IMR-90 (cell line): ENCODE data around the gene SHB. TPM values are rescaled to one million over a fixed set of nuclear protein-coding genes. Genes with fewer than 3 reads are reported as not detected.
A peak's percentile ranks its signal among the peaks of the same experiment; 100 is the strongest.

Source experiments
- ATAC-seq: fragments of 200-7000 bp; cut with Tn5 transposase; 2 replicates; pipeline ENCODE4 v1.9.1; 2020; ENCODE audit warnings: low read depth, mild to moderate bottlenecking, moderate library complexity
- BruUV-seq: library from RNA; stranded (reverse); fragments of 400-500 nt; replicated peaks from 2 replicates; lab custom pipeline; 2021; lab: Mats Ljungman, UMichigan
- CTCF ChIA-PET: fragments of 300-600 bp; formaldehyde crosslinking; extraction: SDS; loops from one replicate; lab custom pipeline; 2021; ENCODE audit warnings: antibody characterized with exemption; lab: Yijun Ruan, JAX
- POLR2A ChIA-PET: fragments of 300-600 bp; sonication (Branson Sonifier 250); formaldehyde crosslinking; loops from one replicate; lab custom pipeline; 2022; ENCODE audit warnings: antibody characterized with exemption; ENCODE audit not compliant: unreplicated experiment; lab: Charles Lee
- DNase-seq: peaks from one replicate; pipeline ENCODE4 v3.0.0; 2013
- H2AFZ ChIP-seq: replicated peaks from 2 replicates; pipeline ENCODE3; 2013; ENCODE audit warnings: low read length, mild to moderate bottlenecking; ENCODE audit not compliant: poor library complexity
- H2AK5ac ChIP-seq: 2 replicates; pipeline ENCODE4 v1.6.1; 2013; ENCODE audit warnings: low read depth, low read length, inconsistent platforms
- H2AK9ac ChIP-seq: replicated peaks from 2 replicates; pipeline ENCODE3; 2013; ENCODE audit warnings: mild to moderate bottlenecking, low read depth, low read length, moderate library complexity; ENCODE audit not compliant: poor library complexity
- H2BK120ac ChIP-seq: 2 replicates; pipeline ENCODE4 v1.6.1; 2013; ENCODE audit warnings: low read depth, low read length, inconsistent platforms
- H2BK15ac ChIP-seq: 3 replicates; pipeline ENCODE4 v1.6.1; 2013; ENCODE audit warnings: low read depth, low read length, inconsistent platforms
- H2BK20ac ChIP-seq: 2 replicates; pipeline ENCODE4 v1.6.1; 2013; ENCODE audit warnings: low read depth, mild to moderate bottlenecking, inconsistent platforms, low read length, moderate library complexity
- H2BK5ac ChIP-seq: 2 replicates; pipeline ENCODE4 v1.6.1; 2013; ENCODE audit warnings: mild to moderate bottlenecking, low read depth, low read length, inconsistent platforms; ENCODE audit not compliant: poor library complexity, severe bottlenecking
- H3K14ac ChIP-seq: replicated peaks from 2 replicates; pipeline ENCODE4 v1.6.1; 2013; ENCODE audit warnings: low read depth, low read length, inconsistent platforms
- H3K18ac ChIP-seq: 2 replicates; pipeline ENCODE4 v1.6.1; 2013; ENCODE audit warnings: low read depth, low read length, control low read depth
- H3K23ac ChIP-seq: 2 replicates; pipeline ENCODE4 v1.6.1; 2013; ENCODE audit warnings: low read depth, low read length, inconsistent platforms
- H3K27ac ChIP-seq: 2 replicates; pipeline ENCODE4 v1.5.1; 2013; ENCODE audit warnings: mild to moderate bottlenecking, control low read depth, low read length; ENCODE audit not compliant: insufficient read depth
- H3K27me3 ChIP-seq: 2 replicates; pipeline ENCODE4 v1.6.1; 2013; ENCODE audit warnings: low read length; ENCODE audit not compliant: control insufficient read depth, insufficient read depth
- H3K36me3 ChIP-seq: 2 replicates; pipeline ENCODE4 v1.6.1; 2013; ENCODE audit warnings: low read length, mixed read lengths; ENCODE audit not compliant: control insufficient read depth, insufficient read depth
- H3K4ac ChIP-seq: 2 replicates; pipeline ENCODE4 v1.6.1; 2013; ENCODE audit warnings: low read depth, low read length, inconsistent platforms
- H3K4me1 ChIP-seq: 2 replicates; pipeline ENCODE4 v1.6.1; 2013; ENCODE audit warnings: low read length, mixed read lengths; ENCODE audit not compliant: control insufficient read depth, insufficient read depth
- H3K4me2 ChIP-seq: 2 replicates; pipeline ENCODE4 v1.6.1; 2013; ENCODE audit warnings: low read depth, mild to moderate bottlenecking, control low read depth, low read length, moderate library complexity
- H3K4me3 ChIP-seq: 2 replicates; pipeline ENCODE4 v1.5.1; 2013; ENCODE audit warnings: low read depth, mild to moderate bottlenecking, control low read depth, low read length, moderate library complexity; ENCODE audit not compliant: insufficient read depth
- H3K56ac ChIP-seq: 2 replicates; pipeline ENCODE4 v1.6.1; 2013; ENCODE audit warnings: low read length, inconsistent platforms; ENCODE audit not compliant: insufficient read depth; ENCODE audit errors: extremely low read depth
- H3K79me1 ChIP-seq, 2 experiments: 2 replicates each; pipeline ENCODE4 v1.6.1; 2013; ENCODE audit warnings: low read length in 2 of 2, inconsistent platforms in 1 of 2, low read depth in 1 of 2
- H3K9ac ChIP-seq: 2 replicates; pipeline ENCODE4 v1.6.1; 2013; ENCODE audit warnings: low read depth, low read length, control low read depth
- H3K9me1 ChIP-seq: 2 replicates; pipeline ENCODE4 v1.6.1; 2013; ENCODE audit warnings: low read length, inconsistent platforms; ENCODE audit not compliant: insufficient read depth
- H3K9me3 ChIP-seq: 2 replicates; pipeline ENCODE4 v1.6.1; 2013; ENCODE audit warnings: low read length; ENCODE audit not compliant: control insufficient read depth, insufficient read depth
- H4K20me1 ChIP-seq: 2 replicates; pipeline ENCODE4 v1.6.1; 2013; ENCODE audit warnings: low read length, inconsistent platforms; ENCODE audit not compliant: insufficient read depth
- H4K5ac ChIP-seq: 2 replicates; pipeline ENCODE4 v1.6.1; 2013; ENCODE audit warnings: mild to moderate bottlenecking, low read depth, low read length, control low read depth
- H4K8ac ChIP-seq, 2 experiments: 2 replicates each; pipeline ENCODE4 v1.6.1; 2013; ENCODE audit warnings: low read depth in 2 of 2, low read length in 2 of 2, control low read depth in 1 of 2, inconsistent platforms in 1 of 2
- H4K91ac ChIP-seq: 2 replicates; pipeline ENCODE4 v1.6.1; 2013; ENCODE audit warnings: low read depth, low read length, inconsistent platforms; ENCODE audit not compliant: insufficient read depth
- ELK1 ChIP-seq: fragments of 150-350 bp; IDR thresholded peaks from 2 replicates; pipeline ENCODE4 v1.6.1; 2016; ENCODE audit warnings: low read depth, mild to moderate bottlenecking, low read length, moderate library complexity, borderline replicate concordance
- FOS ChIP-seq: fragments of 150-350 bp; IDR thresholded peaks from 2 replicates; pipeline ENCODE4 v1.6.1; 2016; ENCODE audit warnings: low read depth, low read length
- WGBS, 2 experiments: methylation state at CpG; one replicate each; pipeline versions ENCODE4 v1.1.5 to v1.1.7; 2013; ENCODE audit warnings: missing lambda C conversion rate in 2 of 2; ENCODE audit not compliant: insufficient read length in 1 of 2; ENCODE audit errors: extremely low coverage in 2 of 2; 5-methylcytosine and 5-hydroxymethylcytosine counted together
- dilution Hi-C: fragments of 300-500 bp; cut with HindIII; formaldehyde crosslinking; loops from one replicate; pipeline ENCODE4 v1.14.3; 2018; ENCODE audit warnings: low sequenced_read_pairs; ENCODE audit not compliant: unreplicated experiment
- in situ Hi-C: fragments of 300-500 bp; cut with MboI; formaldehyde crosslinking; loops from 3 replicates; pipeline ENCODE4 v1.14.3; 2019; ENCODE audit warnings: low sequenced_read_pairs, inconsistent platforms, mixed read lengths
- intact Hi-C: fragments of 100-400 bp; cut with micrococcal nuclease; formaldehyde crosslinking; loops from 2 replicates; pipeline ENCODE4 v1.10.0; 2022
- polyA plus RNA-seq, 3 experiments: library from polyadenylated mRNA; depleted of rRNA; stranded (reverse); fragments of >200 nt; gene quantifications; 2 replicates each; pipeline ENCODE4 v1.2.3, GENCODE V29; 2012; ENCODE audit warnings: low replicate concordance in 1 of 3
- total RNA-seq: library from RNA; depleted of rRNA; stranded (reverse); fragments of >200 nt; gene quantifications from 2 replicates; pipeline ENCODE4 v1.2.3, GENCODE V29; 2012

SHB gene
- total and polyA plus RNA-seq, 2 of the 4 experiments (the other 2 are of a cell fraction), result 6.1 to 20.4 TPM

- Histone ChIP-seq H3K9me3 (no peaks in the 10 kb centered on the region), H3K18ac (peak overlapping the region; percentile 34; the same call in 1 of the 2 replicates), H3K27me3 (no peaks in the 10 kb centered on the region), H4K91ac (peak overlapping the region; percentile 55), H2BK5ac (peak overlapping the region; percentile 58), H4K5ac (no peak overlapping the region), H2BK120ac (0 out of 2 replicates have a peak overlapping the region, but pooled peaks have one; percentile 5), H3K4me1 (peaks cover 55% of the 10 kb centered on the region), H2AFZ (peak overlapping the region; percentile 29), H3K9me1 (peaks cover 53% of the 10 kb centered on the region), H3K79me1 (peaks cover 53 to 99% of the 10 kb centered on the region in 2 experiments), H2BK15ac (peak overlapping the region; percentile 5; the same call in 1 of the 3 replicates), H4K8ac (peak overlapping the region; percentile 6 to 41; a peak in 2 of 4 replicates), H3K4ac (peak overlapping the region; percentile 50; the same call in 1 of the 2 replicates), H3K23ac (0 out of 2 replicates have a peak overlapping the region, but pooled peaks have one; percentile 11), H2AK9ac (peak overlapping the region; percentile 90), H2AK5ac (peak overlapping the region; percentile 91), H3K4me3 (no peak overlapping the region), H3K27ac (peak overlapping the region; percentile 11; the same call in 1 of the 2 replicates), H4K20me1 (peaks cover 45% of the 10 kb centered on the region), H3K4me2 (peak overlapping the region; percentile 23; the same call in 1 of the 2 replicates), H2BK20ac (no peak overlapping the region), H3K36me3 (peaks cover 18% of the 10 kb centered on the region), H3K9ac (no peak overlapping the region), H3K56ac (no peak overlapping the region), H3K14ac (peak overlapping the region; percentile 59)
- peak; percentile 61 for DNase-seq
- CTCF ChIA-PET, result interaction anchor here (1.0 kb wide), 1 partner anchor 9 kb away, joined by 4 read pairs; no protein-coding TSS in a partner anchor
- peak; percentile 26; the same call in 1 of the 2 replicates for ATAC-seq
- POLR2A ChIA-PET, result no interaction called here
- TF ChIP-seq FOS (0 out of 2 replicates have a peak, but pooled peaks have one; percentile 16), ELK1 (no peak)
- BruUV-seq, result no TSS peak
- dilution Hi-C loops, result no loop called here
- WGBS, 2 experiments, result 78% methylated on average over 6 of the region's 11 CpGs; no CpG with 5 or more reads in 1 of the 2 experiments
- in situ Hi-C loops, result no loop called here
- intact Hi-C loops, result no loop called here
Observed at GRCh38 chr9:37999588-38000189, 69.3 kb downstream of the SHB start.
